PC-3 (cell line): ENCODE measurements around the gene SYNJ1. TPM values are rescaled to one million over a fixed set of nuclear protein-coding genes. Genes with fewer than 3 reads are reported as not detected.

Experiments
- ATAC-seq: fragments of 200-7000 bp; cut with Tn5 transposase; 2 replicates; pipeline ENCODE4 v1.9.1; 2020; ENCODE audit warnings: mild to moderate bottlenecking, moderate library complexity
- BruUV-seq: library from RNA; stranded (reverse); fragments of 400-500 nt; replicated peaks from 2 replicates; lab custom pipeline; 2021; lab: Mats Ljungman, UMichigan
- CTCF ChIA-PET: fragments of 300-600 bp; sonication (Branson Sonifier 250); formaldehyde crosslinking; loops from one replicate; lab custom pipeline; 2022; ENCODE audit warnings: antibody characterized with exemption; lab: Charles Lee
- POLR2A ChIA-PET: fragments of 300-600 bp; sonication (Branson Sonifier 250); formaldehyde crosslinking; loops from one replicate; lab custom pipeline; 2022; ENCODE audit warnings: antibody characterized with exemption; ENCODE audit not compliant: unreplicated experiment; lab: Charles Lee
- DNase-seq: peaks from one replicate; pipeline ENCODE4 v3.0.0-alpha.2; 2015
- H2AFZ ChIP-seq: fragments of 300-600 bp; sonication (generic); 2 replicates; pipeline ENCODE4 v1.6.0; 2016; ENCODE audit warnings: antibody characterized with exemption, low read length
- H3F3A ChIP-seq: fragments of 300-600 bp; sonication (generic); one replicate; pipeline ENCODE4 v1.6.0; 2017; ENCODE audit warnings: antibody characterized with exemption, low read length, control low read depth, mild to moderate bottlenecking; ENCODE audit not compliant: unreplicated experiment
- H3K27ac ChIP-seq: fragments of 300-600 bp; sonication (generic); 2 replicates; pipeline ENCODE4 v1.5.1; 2016; ENCODE audit warnings: mild to moderate bottlenecking, low read length
- H3K27me3 ChIP-seq: fragments of 300-600 bp; sonication (generic); 2 replicates; pipeline ENCODE4 v1.6.1; 2016; ENCODE audit warnings: low read length, mixed read lengths
- H3K36me3 ChIP-seq: fragments of 300-600 bp; sonication (generic); 2 replicates; pipeline ENCODE4 v1.6.1; 2016; ENCODE audit warnings: low read depth, mixed run types, low read length, mixed read lengths
- H3K4me1 ChIP-seq: fragments of 300-600 bp; sonication (generic); 2 replicates; pipeline ENCODE4 v1.5.1; 2016; ENCODE audit warnings: low read length; ENCODE audit not compliant: insufficient read depth
- H3K4me2 ChIP-seq: fragments of 300-600 bp; sonication (generic); 2 replicates; pipeline ENCODE4 v1.6.0; 2016; ENCODE audit warnings: low read length
- H3K4me3 ChIP-seq: fragments of 300-600 bp; sonication (generic); 2 replicates; pipeline ENCODE4 v1.5.1; 2016; ENCODE audit warnings: mild to moderate bottlenecking, low read length, mixed read lengths
- H3K79me2 ChIP-seq: fragments of 300-600 bp; sonication (generic); 2 replicates; pipeline ENCODE4 v1.6.1; 2017; ENCODE audit warnings: low read length, mixed read lengths
- H3K9ac ChIP-seq: fragments of 300-600 bp; sonication (generic); 2 replicates; pipeline ENCODE4 v1.6.0; 2016; ENCODE audit warnings: mild to moderate bottlenecking, low read length
- H3K9me2 ChIP-seq: fragments of 300-600 bp; sonication (generic); replicated peaks from 2 replicates; pipeline ENCODE4 v1.6.1; 2016; ENCODE audit warnings: mixed run types, low read length, mixed read lengths
- H3K9me3 ChIP-seq: fragments of 300-600 bp; sonication (generic); 2 replicates; pipeline ENCODE4 v1.6.1; 2016; ENCODE audit warnings: low read length, mixed read lengths
- H4K20me1 ChIP-seq: fragments of 300-600 bp; sonication (generic); 2 replicates; pipeline ENCODE4 v1.6.1; 2016; ENCODE audit warnings: low read length, mixed read lengths
- EZH2 ChIP-seq: fragments of 300-600 bp; sonication (generic); IDR thresholded peaks from one replicate; pipeline ENCODE4 v1.6.1; 2017; ENCODE audit warnings: antibody characterized with exemption, mild to moderate bottlenecking, low read length; ENCODE audit not compliant: unreplicated experiment
- EZH2phosphoT487 ChIP-seq: fragments of 300-600 bp; sonication (generic); IDR thresholded peaks from 2 replicates; pipeline ENCODE4 v1.6.1; 2018; ENCODE audit warnings: mild to moderate bottlenecking, antibody characterized with exemption, low read length, borderline replicate concordance
- intact Hi-C: fragments of 100-400 bp; cut with micrococcal nuclease; formaldehyde crosslinking; loops from 2 replicates; pipeline ENCODE4 v1.9.0; 2023
- total RNA-seq: library from RNA; depleted of rRNA; stranded (reverse); fragments of >200 nt; gene quantifications from 2 replicates; pipeline ENCODE4 v1.2.3, GENCODE V29; 2014
- TF ChIP-seq, protein P1 (sequence below): fragments of 300-600 bp; sonication (generic); conservative IDR thresholded peaks from 2 replicates; pipeline ENCODE4 v1.5.1; 2017; ENCODE audit warnings: antibody characterized with exemption, low read depth, mild to moderate bottlenecking, low read length

SYNJ1 gene
- total RNA-seq, 1 experiment from 2014 or later = 7.0 TPM

DNA sequence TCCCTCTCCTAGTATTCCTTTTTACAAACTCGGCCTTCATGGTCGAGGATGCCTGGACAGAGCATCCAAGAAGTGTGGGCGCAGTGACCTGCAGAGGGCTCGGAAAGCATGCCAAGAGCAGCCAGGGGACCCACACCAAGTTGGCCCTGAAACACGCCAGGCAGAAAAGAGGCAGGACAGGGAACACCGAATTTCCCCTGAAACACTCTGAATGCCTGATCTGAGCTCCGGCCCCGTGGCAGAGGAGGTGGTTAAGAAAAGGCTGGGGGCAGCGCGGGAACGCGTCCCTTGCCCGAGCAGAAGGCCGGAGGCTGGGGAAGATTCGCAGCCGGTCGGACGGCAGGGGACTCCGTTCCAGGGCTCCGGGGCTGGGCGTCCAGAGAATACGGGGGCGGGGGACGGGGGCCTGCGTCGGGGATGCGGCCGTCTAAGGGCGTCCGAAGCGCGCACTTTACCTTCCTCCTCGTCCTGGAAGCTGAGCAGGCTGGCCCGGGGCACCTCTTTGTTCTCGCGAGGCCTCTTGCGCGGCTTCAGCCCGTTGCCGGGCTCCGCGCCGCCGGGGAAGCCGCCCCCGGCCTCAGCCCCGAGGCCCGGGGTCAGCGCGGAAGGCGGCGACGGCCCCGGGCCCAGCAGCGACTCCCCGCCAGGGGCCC, 43.2 kb upstream of the SYNJ1 start:
- Histone ChIP-seq H3K79me2 (peaks cover 56% of the 10 kb centered on the region), H3K9ac (peak overlapping the region; percentile 94), H3K9me3 (no peaks in the 10 kb centered on the region), H3K9me2 (no peaks in the 10 kb centered on the region), H3K4me1 (peaks cover 26% of the 10 kb centered on the region), H2AFZ (peak overlapping the region; percentile 83), H3K4me3 (peak overlapping the region; percentile 93), H4K20me1 (peaks cover 49% of the 10 kb centered on the region), H3K27me3 (no peaks in the 10 kb centered on the region), H3F3A (no peaks in the 10 kb centered on the region), H3K4me2 (peak overlapping the region; percentile 94), H3K36me3 (peaks cover 30% of the 10 kb centered on the region), H3K27ac (peak overlapping the region; percentile 67)
- BruUV-seq = no TSS peak
- intact Hi-C loops = loop anchor here (10.0 kb wide), 1 partner anchor 356 kb away; the partner anchor contains the start of gene EVA1C
- TF ChIP-seq, protein P1, sequence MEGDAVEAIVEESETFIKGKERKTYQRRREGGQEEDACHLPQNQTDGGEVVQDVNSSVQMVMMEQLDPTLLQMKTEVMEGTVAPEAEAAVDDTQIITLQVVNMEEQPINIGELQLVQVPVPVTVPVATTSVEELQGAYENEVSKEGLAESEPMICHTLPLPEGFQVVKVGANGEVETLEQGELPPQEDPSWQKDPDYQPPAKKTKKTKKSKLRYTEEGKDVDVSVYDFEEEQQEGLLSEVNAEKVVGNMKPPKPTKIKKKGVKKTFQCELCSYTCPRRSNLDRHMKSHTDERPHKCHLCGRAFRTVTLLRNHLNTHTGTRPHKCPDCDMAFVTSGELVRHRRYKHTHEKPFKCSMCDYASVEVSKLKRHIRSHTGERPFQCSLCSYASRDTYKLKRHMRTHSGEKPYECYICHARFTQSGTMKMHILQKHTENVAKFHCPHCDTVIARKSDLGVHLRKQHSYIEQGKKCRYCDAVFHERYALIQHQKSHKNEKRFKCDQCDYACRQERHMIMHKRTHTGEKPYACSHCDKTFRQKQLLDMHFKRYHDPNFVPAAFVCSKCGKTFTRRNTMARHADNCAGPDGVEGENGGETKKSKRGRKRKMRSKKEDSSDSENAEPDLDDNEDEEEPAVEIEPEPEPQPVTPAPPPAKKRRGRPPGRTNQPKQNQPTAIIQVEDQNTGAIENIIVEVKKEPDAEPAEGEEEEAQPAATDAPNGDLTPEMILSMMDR = no peak
- TF ChIP-seq EZH2phosphoT487 (no peak), EZH2 (no peak)
- CTCF ChIA-PET = interaction anchor here (0.6 to 0.7 kb wide), 3 partner anchors 43 to 347 kb away, joined by 3 to 10 read pairs (median 3); partner anchors contain the start of gene SYNJ1
- peak; percentile 33 for ATAC-seq
- POLR2A ChIA-PET = interaction anchor here (0.6 to 0.8 kb wide), 4 partner anchors 14 to 367 kb away, joined by 3 to 11 read pairs (median 8); partner anchors contain the start of gene CFAP298
- DNase-seq = peak; percentile 50

DNA sequence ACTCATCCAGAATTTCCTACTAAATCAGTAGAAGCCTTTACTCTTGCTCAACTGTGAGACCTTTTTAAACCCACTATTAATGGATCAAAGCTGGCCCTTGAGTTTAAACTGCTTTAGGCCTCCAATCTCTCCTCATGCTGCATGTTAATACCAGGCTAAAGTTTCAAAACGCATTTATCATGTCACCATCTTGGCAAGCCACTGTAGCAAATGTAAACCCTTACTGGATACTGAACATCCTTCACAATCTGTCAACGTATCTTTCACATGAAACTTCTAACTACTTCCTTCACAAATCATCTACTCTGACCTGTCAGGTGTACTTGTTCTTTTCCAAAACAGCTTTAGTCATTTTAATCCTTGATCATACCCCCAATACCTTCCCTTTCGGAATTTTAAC, 40.7 kb upstream of the SYNJ1 start:
- peaks cover 26% of the 10 kb centered on the region for H3K4me1 ChIP-seq
- ChIA-PET CTCF (no interaction called here), POLR2A (no interaction called here)
- H3K9me2 ChIP-seq = no peaks in the 10 kb centered on the region
- H2AFZ ChIP-seq = no peak overlapping the region
- no peaks in the 10 kb centered on the region for H3F3A ChIP-seq
- H4K20me1 ChIP-seq = peaks cover 63% of the 10 kb centered on the region
- no peak for ATAC-seq
- peak overlapping the region; percentile 93; the same call in 1 of the 2 replicates for H3K4me3 ChIP-seq
- peak overlapping the region; percentile 94 for H3K4me2 ChIP-seq
- BruUV-seq = no TSS peak
- H3K27me3 ChIP-seq = no peaks in the 10 kb centered on the region
- DNase-seq = no peak
- no peaks in the 10 kb centered on the region for H3K9me3 ChIP-seq
- TF ChIP-seq, protein P1 = no peak
- TF ChIP-seq EZH2phosphoT487 = no peak
- no peak for TF ChIP-seq EZH2
- peaks cover 71% of the 10 kb centered on the region for H3K79me2 ChIP-seq
- intact Hi-C loops = no loop called here
- no peak overlapping the region for H3K9ac ChIP-seq
- no peak overlapping the region for H3K27ac ChIP-seq
- H3K36me3 ChIP-seq = peaks cover 48% of the 10 kb centered on the region

- peaks cover 61% of the 10 kb centered on the region for H3K79me2 ChIP-seq
- no peaks in the 10 kb centered on the region for H3K9me3 ChIP-seq
- H2AFZ ChIP-seq = no peak overlapping the region
- H3K9me2 ChIP-seq = no peaks in the 10 kb centered on the region
- ChIA-PET CTCF (no interaction called here), POLR2A (no interaction called here)
- H3F3A ChIP-seq = no peaks in the 10 kb centered on the region
- H3K4me2 ChIP-seq = no peak overlapping the region
- H3K4me1 ChIP-seq = peaks cover 16% of the 10 kb centered on the region
- H3K4me3 ChIP-seq = no peak overlapping the region
- no peak for ATAC-seq
- DNase-seq = no peak
- no peaks in the 10 kb centered on the region for H3K27me3 ChIP-seq
- H3K36me3 ChIP-seq = peaks cover 77% of the 10 kb centered on the region
- BruUV-seq = no TSS peak
- H3K9ac ChIP-seq = no peak overlapping the region
- peaks cover 53% of the 10 kb centered on the region for H4K20me1 ChIP-seq
- TF ChIP-seq EZH2phosphoT487 = no peak
- TF ChIP-seq, protein P1 = no peak
- no peak for TF ChIP-seq EZH2
- no peak overlapping the region for H3K27ac ChIP-seq
- intact Hi-C loops = no loop called here
These were observed 37.2 kb upstream of the SYNJ1 start for GRCh38 chr21:32765058-32765457.
